Measurements from ENCODE around the gene ZNF462. TPM values are rescaled to one million over a fixed set of nuclear protein-coding genes. Genes with fewer than 3 reads are reported as not detected.

ZNF462 gene
- total and polyA plus RNA-seq, 11 donors, result 5.3 to 51.3 (median 30.9) TPM

DNA sequence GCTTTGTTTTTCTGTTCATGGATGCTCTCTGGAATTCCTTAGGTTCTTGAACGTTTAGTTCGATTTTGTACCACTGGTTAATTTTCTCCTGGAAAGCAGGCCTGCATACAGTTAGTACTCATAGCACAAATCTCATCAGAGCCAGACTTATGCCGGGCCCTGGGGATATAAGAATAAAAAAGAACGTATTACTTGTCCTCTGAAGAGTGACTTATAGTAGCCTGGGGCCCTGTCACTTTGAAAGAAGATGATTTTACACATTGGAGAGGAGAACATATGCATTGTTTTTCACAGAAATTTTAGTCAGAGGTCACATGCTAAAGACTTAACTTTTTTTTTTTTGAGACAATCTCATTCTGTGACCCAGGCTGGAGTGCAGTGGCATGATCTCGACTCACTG is 50.3 kb downstream of the ZNF462 start:
- 81 to 87% (median 84%) methylated on average over 5 of the region's 5 CpGs for WGBS, 4 donors
- intact Hi-C loops (cut with DNase I), result no loop called here

DNA sequence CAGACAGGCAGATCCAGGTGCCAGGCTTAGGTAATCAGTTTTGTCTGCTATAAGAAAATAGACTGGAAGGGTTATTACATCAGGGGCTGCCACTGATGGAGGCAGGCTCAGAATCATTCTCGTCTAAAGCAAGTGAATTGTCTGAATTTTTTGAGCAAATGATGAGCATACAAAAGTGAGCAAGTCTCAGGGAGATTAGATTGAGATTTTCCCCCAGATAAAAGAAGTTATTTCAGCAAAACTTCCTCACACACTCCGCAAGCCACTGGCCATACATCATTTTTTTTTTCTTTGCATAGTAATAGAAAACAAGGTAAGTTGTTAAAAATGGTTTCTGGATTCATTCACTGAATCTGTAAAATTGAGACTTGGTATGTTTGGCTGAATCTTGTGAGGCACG is 52.9 kb downstream of the ZNF462 start:
- intact Hi-C loops (cut with DNase I), result loop anchor here in 1 of 10 donors (5.0 kb wide), 1 partner anchor 44 kb away; no protein-coding TSS in a partner anchor
- 87 to 91% (median 88%) methylated on average over 3 of the region's 3 CpGs for WGBS, 4 donors
- no peak for TF ChIP-seq POLR2A (IDR thresholded peaks at IDR 0.05)
- TF ChIP-seq, protein P1, sequence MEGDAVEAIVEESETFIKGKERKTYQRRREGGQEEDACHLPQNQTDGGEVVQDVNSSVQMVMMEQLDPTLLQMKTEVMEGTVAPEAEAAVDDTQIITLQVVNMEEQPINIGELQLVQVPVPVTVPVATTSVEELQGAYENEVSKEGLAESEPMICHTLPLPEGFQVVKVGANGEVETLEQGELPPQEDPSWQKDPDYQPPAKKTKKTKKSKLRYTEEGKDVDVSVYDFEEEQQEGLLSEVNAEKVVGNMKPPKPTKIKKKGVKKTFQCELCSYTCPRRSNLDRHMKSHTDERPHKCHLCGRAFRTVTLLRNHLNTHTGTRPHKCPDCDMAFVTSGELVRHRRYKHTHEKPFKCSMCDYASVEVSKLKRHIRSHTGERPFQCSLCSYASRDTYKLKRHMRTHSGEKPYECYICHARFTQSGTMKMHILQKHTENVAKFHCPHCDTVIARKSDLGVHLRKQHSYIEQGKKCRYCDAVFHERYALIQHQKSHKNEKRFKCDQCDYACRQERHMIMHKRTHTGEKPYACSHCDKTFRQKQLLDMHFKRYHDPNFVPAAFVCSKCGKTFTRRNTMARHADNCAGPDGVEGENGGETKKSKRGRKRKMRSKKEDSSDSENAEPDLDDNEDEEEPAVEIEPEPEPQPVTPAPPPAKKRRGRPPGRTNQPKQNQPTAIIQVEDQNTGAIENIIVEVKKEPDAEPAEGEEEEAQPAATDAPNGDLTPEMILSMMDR (IDR thresholded peaks at IDR 0.05), result no peak
- Histone ChIP-seq H3K27ac (peak overlapping the region in 7 of 12 donors; percentile 0 to 86 (median 53)), H3K36me3 (no peaks in the 10 kb centered on the region), H3K4me1 (peaks cover 0 to 49% (median 27%) of the 10 kb centered on the region in 12 donors), H3K9me3 (no peaks in the 10 kb centered on the region), H3K27me3 (no peaks in the 10 kb centered on the region), H3K4me3 (no peak overlapping the region)
- ATAC-seq, result no peak
- DNase-seq, result no peak

More for the DNA sequence above, 50.3 kb downstream of the ZNF462 start:
- Histone ChIP-seq H3K36me3 (no peaks in the 10 kb centered on the region), H3K9me3 (no peaks in the 10 kb centered on the region), H3K27me3 (no peaks in the 10 kb centered on the region), H3K4me1 (peaks cover 0 to 27% (median 14%) of the 10 kb centered on the region in 12 donors), H3K27ac (no peak overlapping the region), H3K4me3 (no peak overlapping the region)
- ATAC-seq (no peak), DNase-seq (no peak)
- TF ChIP-seq, protein P1 (IDR thresholded peaks at IDR 0.05), result no peak
- no peak for TF ChIP-seq POLR2A (IDR thresholded peaks at IDR 0.05)

DNA sequence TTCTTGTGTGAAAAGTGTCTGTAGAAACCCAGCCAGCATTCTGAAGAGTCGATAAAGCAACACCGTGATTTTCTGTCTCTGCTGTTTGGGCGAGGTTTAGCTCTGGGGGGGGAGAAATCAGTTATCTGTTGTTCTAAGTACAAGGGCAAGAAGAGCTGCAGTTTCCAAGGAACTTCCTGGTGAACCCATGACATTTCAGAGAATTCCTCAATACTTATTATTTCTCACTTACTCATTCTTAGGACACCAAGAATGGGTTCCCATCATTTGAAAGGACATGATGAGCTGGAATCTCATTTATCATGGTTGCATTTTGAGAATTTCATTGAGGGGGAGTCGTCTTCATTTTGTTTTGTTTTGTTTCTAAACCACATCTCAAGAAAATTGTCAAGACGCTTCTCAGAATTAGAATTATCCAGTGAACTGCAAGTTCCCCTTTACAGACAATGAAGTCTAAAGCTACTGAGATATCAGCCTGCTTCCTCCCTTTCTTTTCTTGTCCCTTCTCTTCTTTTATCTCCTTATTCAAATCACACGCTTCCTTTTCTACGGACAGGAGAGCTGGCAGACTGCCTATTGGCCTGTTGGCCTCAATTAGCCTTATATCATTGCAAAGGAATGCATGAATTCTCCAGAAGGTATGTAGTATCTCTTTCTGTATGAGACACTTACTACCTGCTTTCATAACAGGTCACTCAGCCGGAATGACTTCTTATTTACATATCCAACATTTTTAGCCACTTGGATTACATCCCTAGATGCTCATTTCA is 53.7 kb downstream of the ZNF462 start:
- WGBS, 4 donors, result 23 to 32% (median 25%) methylated on average over 8 of the region's 8 CpGs
- intact Hi-C loops (cut with DNase I), result loop anchor here in 1 of 10 donors (5.0 kb wide), 1 partner anchor 44 kb away; no protein-coding TSS in a partner anchor
- TF ChIP-seq POLR2A (IDR thresholded peaks at IDR 0.05), result no peak
- TF ChIP-seq, protein P1 (IDR thresholded peaks at IDR 0.05), result no peak
- Histone ChIP-seq H3K27me3 (no peaks in the 10 kb centered on the region), H3K27ac (peak overlapping the region in 11 of 12 donors; percentile 7 to 97 (median 57)), H3K36me3 (no peaks in the 10 kb centered on the region), H3K4me3 (no peak overlapping the region), H3K4me1 (peaks cover 0 to 57% (median 27%) of the 10 kb centered on the region in 12 donors), H3K9me3 (no peaks in the 10 kb centered on the region)
- ATAC-seq, result peak in 1 of 4 donors; percentile 16
- peak in 4 of 5 donors; percentile 51 to 64 (median 55) for DNase-seq

DNA sequence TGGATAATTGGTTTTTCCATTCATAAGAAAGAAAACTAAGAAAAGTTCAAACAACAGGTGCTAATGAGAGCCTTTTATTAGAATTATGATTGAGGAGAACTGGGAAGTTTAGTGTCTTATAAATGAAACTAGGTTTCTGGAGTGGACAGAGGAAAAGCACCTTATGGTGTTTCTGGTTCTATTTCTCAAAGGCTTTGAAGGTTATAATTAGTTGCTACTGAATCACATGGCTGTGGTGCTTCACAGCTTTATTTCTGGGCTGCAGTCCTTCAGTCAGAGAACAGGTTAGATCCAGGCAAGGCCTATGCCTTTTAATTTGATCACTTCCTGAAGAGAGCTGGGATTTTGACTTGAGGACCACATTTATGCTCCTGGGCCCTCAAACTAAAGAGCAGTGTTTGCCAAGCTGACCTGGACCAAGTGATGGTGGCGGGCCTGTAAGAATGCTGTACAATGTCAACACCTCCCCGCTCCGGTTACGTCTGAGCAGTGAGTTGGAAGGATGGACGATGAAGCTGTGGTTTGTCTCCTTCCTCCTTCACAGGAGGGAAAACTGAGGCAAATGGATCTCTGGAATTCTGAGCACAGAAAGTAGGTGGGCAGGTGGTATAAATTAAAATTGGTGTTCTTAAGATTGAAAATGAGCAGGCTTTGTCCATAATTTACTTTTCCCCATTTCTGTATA is 56.0 kb downstream of the ZNF462 start:
- Histone ChIP-seq H3K4me3 (peak overlapping the region in 4 of 12 donors; percentile 0 to 24 (median 4)), H3K27me3 (no peaks in the 10 kb centered on the region), H3K9me3 (no peaks in the 10 kb centered on the region), H3K4me1 (peaks cover 0 to 73% (median 35%) of the 10 kb centered on the region in 12 donors), H3K36me3 (peaks cover 0 to 9% (median 6%) of the 10 kb centered on the region in 9 donors), H3K27ac (peak overlapping the region; percentile 1 to 97 (median 94))
- 57 to 75% (median 66%) methylated on average over 5 of the region's 5 CpGs for WGBS, 4 donors
- DNase-seq, result peak in 1 of 5 donors; percentile 34
- TF ChIP-seq POLR2A (IDR thresholded peaks at IDR 0.05), result no peak
- TF ChIP-seq, protein P1 (IDR thresholded peaks at IDR 0.05), result no peak
- intact Hi-C loops (cut with DNase I), result loop anchor here in 1 of 10 donors (5.0 kb wide), 1 partner anchor 47 kb away; no protein-coding TSS in a partner anchor
- ATAC-seq, result peak in 3 of 4 donors; percentile 22 to 30 (median 25)
